Measurements from ENCODE around the gene PIWIL4.
A peak's percentile ranks its signal among the peaks of the same experiment; 100 is the strongest.
"Not testable (repeated sequence)": the region's sequence is repeated elsewhere in the genome, so short reads cannot be mapped to it uniquely, and the experiment has no call there.

Gene PIWIL4

DNA sequence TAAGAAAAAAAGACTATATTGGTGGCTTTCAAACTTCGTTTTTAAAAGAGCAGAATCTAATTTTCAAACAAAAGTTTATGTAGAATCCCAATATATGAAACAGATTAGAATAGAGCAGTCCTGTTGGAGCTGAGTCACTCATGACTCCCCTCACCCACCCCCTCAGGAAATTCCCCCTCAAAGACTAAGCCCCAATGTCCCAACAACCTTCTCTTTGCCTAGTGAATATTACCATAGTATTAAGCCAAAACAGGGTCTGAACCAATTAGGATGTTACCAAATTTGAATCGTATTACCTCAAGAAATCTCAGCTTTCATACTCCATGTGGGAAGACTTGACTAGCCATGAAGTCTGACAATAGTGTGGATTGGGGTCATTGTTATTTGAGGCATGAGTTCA is 7.8 kb upstream of the PIWIL4 start:
- DNase-seq (ENCODE audit: insufficient read length, low spot score), result no peak
- FAIRE-seq, result no peak
- TF ChIP-seq POLR2A (IDR thresholded peaks at IDR 0.05; ENCODE audit: low read depth, low read length), result no peak

DNA sequence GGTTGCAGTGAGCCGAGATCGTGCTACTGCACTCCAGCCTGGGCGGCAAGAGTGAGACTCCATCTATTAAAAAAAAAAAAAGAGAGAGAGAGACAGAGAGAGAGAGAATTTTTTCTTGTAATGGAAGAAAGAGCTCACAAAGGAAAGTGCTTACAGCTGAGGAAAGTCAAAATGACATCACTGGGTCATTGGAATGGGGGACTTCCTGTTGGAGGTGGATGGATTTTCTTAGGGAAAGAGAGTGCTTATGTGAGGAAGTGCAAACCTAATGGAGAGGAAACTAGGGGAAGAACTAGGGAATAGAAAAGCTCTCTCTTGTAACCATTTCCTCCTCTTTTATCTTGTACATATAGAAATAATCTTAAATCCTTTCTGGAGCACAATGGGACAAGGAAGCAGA is 6.3 kb upstream of the PIWIL4 start:
- DNase-seq (ENCODE audit: insufficient read length, low spot score) (no peak), FAIRE-seq (no peak)
- TF ChIP-seq POLR2A (IDR thresholded peaks at IDR 0.05; ENCODE audit: low read depth, low read length), result no peak

DNA sequence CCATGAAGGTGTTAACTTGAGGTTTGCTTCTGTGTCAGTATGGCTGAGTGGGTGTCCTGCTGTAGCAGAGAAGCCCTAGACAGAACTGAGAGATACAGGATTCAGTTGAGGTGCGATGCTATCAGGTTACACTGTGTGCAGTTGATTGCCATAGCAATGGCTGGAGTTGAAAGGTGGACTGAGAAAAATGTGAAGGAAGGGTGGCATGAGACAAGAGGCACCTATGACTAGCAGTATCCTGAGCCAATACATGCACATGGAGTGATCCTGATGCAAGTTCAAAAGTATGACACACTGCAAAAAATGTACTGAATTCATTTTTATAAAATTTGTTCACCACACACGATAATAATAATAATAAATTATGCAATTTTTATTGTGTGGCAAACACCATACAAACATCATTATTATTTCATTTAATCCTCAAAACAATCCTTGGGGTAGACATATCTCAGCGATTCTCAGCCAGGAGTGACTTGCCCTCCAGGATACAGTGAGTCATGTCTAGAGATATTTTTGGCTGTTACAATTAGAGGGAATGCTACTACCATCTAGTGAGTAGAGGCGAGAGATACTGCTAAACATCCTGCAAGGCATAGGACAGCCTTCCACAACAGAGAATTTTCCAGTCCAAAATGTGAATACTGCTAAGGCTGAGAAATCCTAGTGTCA is 3.9 kb upstream of the PIWIL4 start:
- DNase-seq (ENCODE audit: insufficient read length, low spot score), result peak; percentile 24
- no peak for TF ChIP-seq POLR2A (IDR thresholded peaks at IDR 0.05; ENCODE audit: low read depth, low read length)
- FAIRE-seq, result peak; percentile 78

DNA sequence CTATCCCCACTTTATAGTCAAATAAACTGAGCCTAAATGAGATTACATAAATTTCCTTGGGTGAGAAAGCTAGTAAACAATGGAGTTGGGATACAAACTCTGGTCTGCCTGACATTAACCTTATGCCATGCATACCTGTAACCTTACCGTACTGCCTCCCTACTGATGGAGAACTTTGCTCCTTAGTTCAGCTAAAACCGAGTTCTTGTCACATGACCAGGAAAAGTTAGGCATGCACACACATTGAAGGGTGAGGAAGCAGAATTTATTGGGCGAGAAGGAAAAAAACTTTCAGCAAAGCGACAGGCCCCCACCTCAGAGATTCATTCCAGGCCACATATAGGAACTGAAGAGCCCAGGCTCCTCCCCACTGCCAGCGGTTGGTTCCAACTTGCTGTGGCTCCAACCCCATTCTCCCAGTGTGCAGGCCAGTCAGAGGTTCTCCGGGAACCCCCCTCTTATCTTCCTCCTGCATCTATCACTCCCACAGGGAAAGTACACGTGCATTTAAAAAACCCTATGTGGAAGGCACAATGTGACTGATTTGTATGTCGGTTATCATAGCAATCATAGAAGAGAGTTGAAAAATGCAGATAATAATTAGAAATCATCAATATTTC is 3.2 kb upstream of the PIWIL4 start:
- FAIRE-seq, result no peak
- DNase-seq (ENCODE audit: insufficient read length, low spot score), result no peak
- TF ChIP-seq POLR2A (IDR thresholded peaks at IDR 0.05; ENCODE audit: low read depth, low read length), result no peak

DNA sequence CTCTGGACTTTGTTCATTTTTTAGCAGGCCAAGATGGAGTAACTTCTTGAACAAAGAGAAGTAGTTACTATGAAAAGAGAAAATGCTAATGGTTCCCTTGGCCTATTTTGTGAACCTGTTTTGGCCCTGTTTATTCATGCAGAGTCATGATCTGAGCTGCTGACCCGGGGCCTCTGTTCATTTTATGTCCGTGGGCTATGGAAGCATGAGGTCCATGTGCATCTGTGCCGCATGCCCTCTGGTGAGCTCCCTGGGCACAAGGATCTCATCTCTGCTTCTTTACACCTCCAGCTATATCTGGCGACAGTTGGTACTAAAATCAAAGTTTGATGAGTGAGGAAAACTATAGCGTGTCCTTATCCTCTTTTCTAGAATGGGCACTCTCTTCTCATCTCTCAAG is 1.0 kb downstream of the PIWIL4 start:
- TF ChIP-seq POLR2A (IDR thresholded peaks at IDR 0.05; ENCODE audit: low read depth, low read length), result no peak
- DNase-seq (ENCODE audit: insufficient read length, low spot score), result no peak
- no peak for FAIRE-seq

DNA sequence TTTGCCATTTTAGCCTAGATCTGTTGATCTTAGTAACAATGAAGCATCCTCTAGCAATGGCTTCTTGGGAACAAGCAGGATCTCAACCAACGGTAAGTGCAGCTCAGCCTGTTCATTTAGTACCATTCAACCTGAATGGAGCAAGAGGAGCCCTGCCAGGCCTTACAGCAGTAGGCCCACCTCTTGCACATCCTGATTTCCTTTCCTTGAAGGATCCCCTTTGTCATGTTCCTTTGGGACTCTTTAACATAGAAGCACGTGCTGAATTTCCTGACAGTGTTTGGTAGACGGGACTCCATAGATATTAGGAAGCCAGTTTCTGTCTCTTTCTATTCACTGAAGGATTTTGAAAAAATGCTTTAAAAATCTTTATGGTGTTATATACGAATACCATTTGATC is 1.5 kb downstream of the PIWIL4 start:
- DNase-seq (ENCODE audit: insufficient read length, low spot score) (no peak), FAIRE-seq (no peak)
- TF ChIP-seq POLR2A (IDR thresholded peaks at IDR 0.05; ENCODE audit: low read depth, low read length), result no peak

DNA sequence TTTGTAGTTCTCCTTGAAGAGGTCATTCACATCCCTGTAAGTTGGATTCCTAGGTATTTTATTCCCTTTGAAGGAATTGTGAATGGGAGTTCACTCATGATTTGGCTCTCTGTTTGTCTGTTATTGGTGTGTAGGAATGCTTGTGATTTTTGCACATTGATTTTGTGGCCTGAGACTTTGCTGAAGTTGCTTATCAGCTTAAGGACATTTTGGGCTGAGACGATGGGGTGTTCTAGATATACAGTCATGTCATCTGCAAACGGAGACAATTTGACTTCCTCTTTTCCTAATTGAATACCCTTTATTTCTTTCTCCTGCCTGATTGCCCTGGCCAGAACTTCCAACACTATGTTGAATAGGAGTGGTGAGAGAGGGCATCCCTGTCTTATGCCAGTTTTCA is 5.8 kb downstream of the PIWIL4 start:
- FAIRE-seq, result not testable (repeated sequence)

DNA sequence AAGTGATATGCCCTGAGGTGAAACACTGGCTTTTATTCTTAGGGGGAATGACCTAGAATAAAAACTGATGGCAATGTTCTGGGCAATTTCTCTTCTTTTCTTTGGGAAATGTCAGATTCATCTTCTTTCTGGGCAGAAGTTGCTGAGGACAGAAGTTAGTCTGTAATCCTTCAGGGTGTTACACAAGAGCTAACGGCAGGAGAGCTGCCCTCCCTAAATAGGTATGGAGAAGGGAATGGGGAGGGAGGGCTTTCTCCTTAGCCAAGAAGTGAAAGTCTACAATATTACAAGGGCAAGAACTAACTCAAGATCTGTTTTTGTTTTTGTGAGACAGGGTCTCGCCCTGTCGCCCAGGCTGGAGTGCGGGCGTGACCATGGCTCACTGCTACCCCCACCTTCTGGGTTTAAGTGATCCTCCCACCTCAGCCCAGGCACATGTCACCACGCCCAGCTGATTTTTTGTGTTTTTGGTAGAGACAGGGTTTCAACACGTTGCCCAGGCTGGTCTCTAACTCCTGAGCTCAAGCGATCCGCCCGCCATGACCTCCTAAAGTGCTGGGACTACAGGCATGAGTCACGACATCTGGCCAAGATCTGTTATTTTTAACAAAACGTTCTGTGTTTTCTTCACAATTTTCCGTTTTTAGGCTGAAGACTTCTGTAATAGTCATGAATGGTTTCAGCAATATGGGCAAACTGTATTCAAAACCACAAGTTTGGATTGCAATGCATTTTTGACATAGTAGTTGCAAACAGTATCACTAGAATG is 7.2 kb downstream of the PIWIL4 start:
- FAIRE-seq, result no peak
- no peak for TF ChIP-seq POLR2A (IDR thresholded peaks at IDR 0.05; ENCODE audit: low read depth, low read length)
- DNase-seq (ENCODE audit: insufficient read length, low spot score), result no peak

More for the DNA sequence above, 5.8 kb downstream of the PIWIL4 start:
- not testable (repeated sequence) for DNase-seq (ENCODE audit: insufficient read length, low spot score)

DNA sequence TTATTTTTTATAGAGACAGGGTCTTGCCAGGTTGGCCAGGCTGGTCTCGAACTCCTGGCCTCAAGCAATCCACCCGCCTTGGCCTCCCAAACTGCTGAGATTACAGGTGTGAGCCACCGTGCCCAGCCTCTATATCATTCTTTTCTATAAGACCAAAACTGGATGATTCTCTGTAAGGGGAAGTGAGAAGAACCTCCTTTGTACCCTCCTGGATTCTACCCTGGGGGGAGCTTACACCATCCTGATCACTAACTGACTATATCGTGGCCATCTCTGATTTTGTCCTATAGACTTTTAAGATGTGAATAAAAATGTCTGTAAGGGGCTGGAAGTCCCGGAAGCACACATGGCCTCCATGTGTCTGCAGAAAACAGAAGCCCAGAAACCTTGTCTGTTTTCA is 9.1 kb downstream of the PIWIL4 start:
- FAIRE-seq (no peak), DNase-seq (ENCODE audit: insufficient read length, low spot score) (no peak)
- TF ChIP-seq POLR2A (IDR thresholded peaks at IDR 0.05; ENCODE audit: low read depth, low read length), result no peak

DNA sequence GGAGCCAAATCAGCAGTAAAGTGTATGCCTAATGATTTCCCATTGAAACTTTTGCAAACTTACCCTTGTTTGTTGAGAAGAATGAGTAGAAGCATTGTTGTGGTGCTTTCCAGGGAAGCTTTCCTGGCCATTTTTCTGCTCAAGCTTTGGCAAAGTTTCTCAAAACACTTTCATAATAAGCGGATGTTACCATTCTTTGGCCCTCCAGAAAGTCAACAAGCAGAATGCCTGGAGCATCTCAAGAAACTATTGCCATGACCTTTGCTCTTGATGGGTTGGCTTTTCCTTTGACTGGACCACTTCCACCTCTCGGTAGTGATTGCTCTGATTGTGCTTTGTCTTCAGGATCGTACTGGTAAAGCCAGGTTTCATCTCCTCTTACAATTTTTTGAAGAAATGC is 10.7 kb downstream of the PIWIL4 start:
- no peak for FAIRE-seq
- DNase-seq (ENCODE audit: insufficient read length, low spot score), result no peak
- TF ChIP-seq POLR2A (IDR thresholded peaks at IDR 0.05; ENCODE audit: low read depth, low read length), result no peak

DNA sequence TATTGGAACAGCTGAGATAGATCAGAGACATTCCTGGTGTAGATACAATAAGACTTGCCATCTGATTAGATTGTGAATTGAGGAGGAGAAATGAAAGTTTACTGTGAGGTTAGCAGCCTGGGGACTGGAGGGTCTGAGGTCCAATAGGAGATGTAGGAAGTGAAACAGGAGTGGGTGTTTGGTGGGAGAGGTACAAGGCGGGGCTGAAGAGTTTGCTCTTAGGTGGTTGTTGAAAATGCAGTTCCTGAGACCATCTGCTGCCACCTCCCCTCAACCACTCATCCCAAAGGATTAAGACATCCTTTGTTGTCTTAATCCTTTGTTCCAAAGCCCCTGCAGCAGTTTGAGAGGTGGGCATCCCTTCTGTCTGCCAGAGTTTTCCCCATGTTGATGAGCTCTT is 14.8 kb downstream of the PIWIL4 start:
- no peak for DNase-seq (ENCODE audit: insufficient read length, low spot score)
- FAIRE-seq, result no peak
- no peak for TF ChIP-seq POLR2A (IDR thresholded peaks at IDR 0.05; ENCODE audit: low read depth, low read length)

DNA sequence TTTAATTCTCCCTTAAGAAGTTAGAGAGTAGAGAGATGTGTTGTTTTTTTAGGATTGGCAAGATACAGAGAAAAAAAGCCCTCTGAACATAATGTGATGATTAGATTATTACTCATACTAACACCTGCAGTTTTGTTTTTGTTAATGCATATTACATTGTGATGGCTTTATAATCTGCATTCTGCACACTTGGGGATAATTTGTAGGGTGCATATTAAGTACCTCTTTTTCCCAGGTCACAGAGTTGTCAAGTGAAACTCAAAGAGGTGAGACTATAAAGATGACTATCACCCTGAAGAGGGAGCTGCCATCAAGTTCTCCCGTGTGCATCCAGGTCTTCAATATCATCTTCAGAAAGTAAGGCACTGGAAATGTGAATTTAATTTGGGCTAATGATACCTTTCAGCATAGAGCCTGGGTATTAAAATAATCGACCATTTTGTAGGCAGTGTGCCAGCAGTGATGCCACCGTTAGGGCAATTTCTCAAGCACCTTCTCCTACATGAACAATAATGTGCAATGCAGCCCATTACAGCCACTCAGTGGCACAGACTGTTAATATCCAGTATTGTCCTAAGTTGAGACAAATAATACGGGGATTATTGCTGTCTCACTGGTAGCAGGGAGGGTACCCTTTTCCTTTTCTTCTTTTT is 16.2 kb downstream of the PIWIL4 start:
- DNase-seq (ENCODE audit: insufficient read length, low spot score), result no peak
- no peak for TF ChIP-seq POLR2A (IDR thresholded peaks at IDR 0.05; ENCODE audit: low read depth, low read length)
- no peak for FAIRE-seq

DNA sequence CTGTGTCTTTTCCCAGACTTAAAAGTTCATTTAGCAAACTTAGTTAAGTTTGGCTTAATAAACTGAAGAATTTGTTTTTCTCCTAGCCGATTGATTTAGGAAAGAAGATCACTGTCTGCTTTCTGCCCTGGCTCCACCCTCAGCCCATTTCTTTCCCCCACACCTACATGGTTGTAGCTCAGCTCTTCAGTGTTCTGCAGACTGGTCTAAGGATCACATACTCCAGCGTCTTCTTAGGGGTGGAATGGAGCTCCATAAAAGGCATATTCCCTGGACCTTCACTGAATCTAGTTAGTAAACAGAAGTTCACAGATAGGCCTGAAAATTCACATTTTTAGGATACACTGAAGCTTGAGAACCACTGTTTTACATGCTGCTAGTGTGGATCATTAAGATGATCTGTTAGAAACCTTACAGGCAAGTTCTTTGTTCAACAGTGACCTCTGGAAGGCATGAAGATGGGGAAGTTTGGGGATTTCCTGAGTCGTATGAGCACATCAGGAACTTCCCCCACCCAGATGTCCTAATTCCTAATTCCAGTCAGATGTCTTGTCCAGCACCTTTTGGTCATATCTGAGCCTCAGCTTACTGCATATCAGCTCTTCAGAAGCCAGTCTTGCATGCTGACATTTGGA is 16.8 kb downstream of the PIWIL4 start:
- FAIRE-seq (no peak), DNase-seq (ENCODE audit: insufficient read length, low spot score) (no peak)
- TF ChIP-seq POLR2A (IDR thresholded peaks at IDR 0.05; ENCODE audit: low read depth, low read length), result no peak

DNA sequence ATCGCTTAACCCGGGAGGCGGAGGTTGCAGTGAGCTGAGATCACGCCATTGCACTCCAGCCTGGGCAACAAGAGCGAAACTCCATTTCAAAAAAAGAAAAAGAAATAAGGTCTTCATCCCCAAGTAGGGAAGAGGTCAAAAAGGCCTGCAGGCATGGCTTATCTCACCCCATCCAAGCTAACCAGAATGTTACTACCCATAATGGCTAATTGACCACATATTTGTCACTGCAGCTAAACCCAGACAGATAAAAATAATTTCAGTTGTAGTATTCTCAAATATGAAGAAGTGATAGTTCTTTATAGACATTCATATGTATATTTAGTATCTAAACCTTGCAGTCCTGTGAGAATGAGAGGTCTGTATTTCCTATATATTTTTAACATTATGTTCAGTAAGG is 17.8 kb downstream of the PIWIL4 start:
- FAIRE-seq, result no peak
- TF ChIP-seq POLR2A (IDR thresholded peaks at IDR 0.05; ENCODE audit: low read depth, low read length), result no peak
- DNase-seq (ENCODE audit: insufficient read length, low spot score), result no peak
